Calu3 (cell line): Measurements from ENCODE around the gene XBP1. TPM values are rescaled to one million over a fixed set of nuclear protein-coding genes. Genes with fewer than 3 reads are reported as not detected.
A peak's percentile ranks its signal among the peaks of the same experiment; 100 is the strongest.

Experiments used
- BruUV-seq: library from RNA; stranded (reverse); fragments of 400-500 nt; replicated peaks from 2 replicates; lab custom pipeline; 2021; lab: Mats Ljungman, UMichigan
- CTCF ChIA-PET: fragments of 300-600 bp; sonication (Branson Sonifier 250); formaldehyde crosslinking; loops from one replicate; lab custom pipeline; 2022; ENCODE audit warnings: antibody characterized with exemption; lab: Charles Lee
- DNase-seq: peaks from one replicate; pipeline ENCODE4 v3.0.0; 2022
- H3K27ac Mint-ChIP-seq: one replicate; pipeline ENCODE4 v1.8.0; 2022; ENCODE audit warnings: mixed read lengths; ENCODE audit not compliant: unreplicated experiment
- H3K27me3 Mint-ChIP-seq: one replicate; pipeline ENCODE4 v1.8.0; 2022; ENCODE audit warnings: mixed read lengths; ENCODE audit not compliant: unreplicated experiment
- H3K36me3 Mint-ChIP-seq: one replicate; pipeline ENCODE4 v1.8.0; 2022; ENCODE audit warnings: mild to moderate bottlenecking, moderate library complexity, mixed read lengths; ENCODE audit not compliant: insufficient read depth, unreplicated experiment
- H3K4me1 Mint-ChIP-seq: one replicate; pipeline ENCODE4 v1.8.0; 2022; ENCODE audit warnings: mild to moderate bottlenecking, low read depth, mixed read lengths; ENCODE audit not compliant: unreplicated experiment
- H3K4me3 Mint-ChIP-seq: one replicate; pipeline ENCODE4 v1.8.0; 2022; ENCODE audit warnings: mild to moderate bottlenecking, low read depth, moderate library complexity, mixed read lengths; ENCODE audit not compliant: unreplicated experiment
- H3K9me3 Mint-ChIP-seq: one replicate; pipeline ENCODE4 v1.8.0; 2022; ENCODE audit warnings: low read depth, mixed read lengths; ENCODE audit not compliant: unreplicated experiment
- CTCF ChIP-seq: fragments of 200-600 bp; IDR thresholded peaks from one replicate; pipeline ENCODE4 v1.8.0; 2022; ENCODE audit warnings: antibody characterized with exemption; ENCODE audit not compliant: unreplicated experiment
- intact Hi-C: fragments of 100-400 bp; cut with micrococcal nuclease; formaldehyde crosslinking; loops from one replicate; pipeline ENCODE4 v1.10.0; 2022; ENCODE audit not compliant: unreplicated experiment
- total RNA-seq: library from RNA; stranded (reverse); gene quantifications from 2 replicates; pipeline ENCODE4 v1.2.3, GENCODE V29; 2022

XBP1 gene
- total RNA-seq, 1 experiment from 2014 or later = 179 TPM

- Mint-ChIP-seq H3K4me1 (peaks cover 33% of the 10 kb centered on the region), H3K27me3 (no peaks in the 10 kb centered on the region), H3K4me3 (no peak overlapping the region), H3K27ac (no peak overlapping the region), H3K36me3 (peaks cover 12% of the 10 kb centered on the region), H3K9me3 (no peaks in the 10 kb centered on the region)
- TF ChIP-seq CTCF = no peak
- BruUV-seq = no TSS peak
- CTCF ChIA-PET = interaction anchor here (0.7 kb wide), 1 partner anchor 26 kb away, joined by 3 read pairs; no protein-coding TSS in a partner anchor
- no peak for DNase-seq
- intact Hi-C loops = no loop called here
Measured at GRCh38 chr22:28817064-28817463, 16.7 kb upstream of the XBP1 start.

- Mint-ChIP-seq H3K27me3 (no peaks in the 10 kb centered on the region), H3K9me3 (no peaks in the 10 kb centered on the region), H3K4me1 (peaks cover 33% of the 10 kb centered on the region), H3K36me3 (peaks cover 12% of the 10 kb centered on the region), H3K27ac (no peak overlapping the region), H3K4me3 (no peak overlapping the region)
- CTCF ChIA-PET = interaction anchor here (0.7 kb wide), 1 partner anchor 98 kb away, joined by 3 read pairs; no protein-coding TSS in a partner anchor
- intact Hi-C loops = no loop called here
- no TSS peak for BruUV-seq
- no peak for TF ChIP-seq CTCF
- DNase-seq = no peak
Measured at GRCh38 chr22:28815729-28816128, 15.4 kb upstream of the XBP1 start.

GRCh38 chr22:28815111-28815510 is 14.7 kb upstream of the XBP1 start:
- intact Hi-C loops = no loop called here
- no peak overlapping the region for H3K27ac Mint-ChIP-seq
- CTCF ChIA-PET = interaction anchor here (0.7 kb wide), 1 partner anchor 99 kb away, joined by 3 read pairs; no protein-coding TSS in a partner anchor
- no peaks in the 10 kb centered on the region for H3K9me3 Mint-ChIP-seq
- peaks cover 33% of the 10 kb centered on the region for H3K4me1 Mint-ChIP-seq
- no peak for DNase-seq
- no peaks in the 10 kb centered on the region for H3K27me3 Mint-ChIP-seq
- H3K36me3 Mint-ChIP-seq = peaks cover 15% of the 10 kb centered on the region
- no peak for TF ChIP-seq CTCF
- no peak overlapping the region for H3K4me3 Mint-ChIP-seq
- BruUV-seq = no TSS peak

- no peaks in the 10 kb centered on the region for H3K9me3 Mint-ChIP-seq
Measured at GRCh38 chr22:28813772-28814518, 13.6 kb upstream of the XBP1 start.

More at GRCh38 chr22:28813772-28814518, 13.6 kb upstream of the XBP1 start:
- H3K27me3 Mint-ChIP-seq = no peaks in the 10 kb centered on the region
- H3K36me3 Mint-ChIP-seq = peaks cover 20% of the 10 kb centered on the region
- no peak for TF ChIP-seq CTCF
- H3K4me1 Mint-ChIP-seq = peaks cover 26% of the 10 kb centered on the region
- H3K4me3 Mint-ChIP-seq = no peak overlapping the region
- no TSS peak for BruUV-seq
- CTCF ChIA-PET = interaction anchor here (0.5 kb wide), 1 partner anchor 38 kb away, joined by 6 read pairs; no protein-coding TSS in a partner anchor
- peak overlapping the region; percentile 50 for H3K27ac Mint-ChIP-seq
- no peak for DNase-seq
- intact Hi-C loops = no loop called here
